Measurements from ENCODE around the gene KPNA3. TPM values are rescaled to one million over a fixed set of nuclear protein-coding genes. Genes with fewer than 3 reads are reported as not detected.

KPNA3 gene
- polyA plus RNA-seq, 1 donor: 31.3 TPM

DNA sequence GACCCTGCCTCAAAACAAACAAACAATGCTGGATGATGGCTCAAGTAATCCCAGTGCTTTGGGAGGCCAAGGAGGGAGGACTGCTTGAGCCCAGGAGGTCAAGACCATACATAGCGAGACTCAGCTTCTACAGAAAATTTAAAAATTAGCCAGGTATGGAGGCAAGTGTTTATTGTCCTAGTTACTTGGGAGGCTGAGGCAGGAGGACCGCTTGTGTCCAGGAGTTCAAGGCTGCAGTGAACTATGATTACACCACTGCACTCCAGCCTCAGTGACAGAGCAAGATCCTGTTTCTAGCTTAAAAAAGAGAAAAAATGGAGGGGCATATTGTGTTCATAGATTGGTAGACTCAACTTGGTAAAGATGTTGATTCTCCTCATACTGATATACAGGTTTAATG, 36.2 kb downstream of the KPNA3 start:
- DNase-seq: no peak
- H3K4me1 ChIP-seq (ENCODE audit: control insufficient read depth, insufficient read depth, low read length): no peaks in the 10 kb centered on the region
- H3K4me3 ChIP-seq (ENCODE audit: low read length): no peak overlapping the region
- H3K27me3 ChIP-seq (ENCODE audit: control insufficient read depth, insufficient read depth, low read length): no peaks in the 10 kb centered on the region
- no peak overlapping the region for H3K27ac ChIP-seq (ENCODE audit: low read length)
- peaks cover 4% of the 10 kb centered on the region for H3K36me3 ChIP-seq (ENCODE audit: control insufficient read depth, insufficient read depth, low read length)
- WGBS (ENCODE audit: insufficient coverage, low lambda C conversion rate): no CpG with 5 or more reads among the region's 2 CpGs
- peaks cover 6% of the 10 kb centered on the region for H3K9me3 ChIP-seq (ENCODE audit: control insufficient read depth, low read depth, low read length)

DNA sequence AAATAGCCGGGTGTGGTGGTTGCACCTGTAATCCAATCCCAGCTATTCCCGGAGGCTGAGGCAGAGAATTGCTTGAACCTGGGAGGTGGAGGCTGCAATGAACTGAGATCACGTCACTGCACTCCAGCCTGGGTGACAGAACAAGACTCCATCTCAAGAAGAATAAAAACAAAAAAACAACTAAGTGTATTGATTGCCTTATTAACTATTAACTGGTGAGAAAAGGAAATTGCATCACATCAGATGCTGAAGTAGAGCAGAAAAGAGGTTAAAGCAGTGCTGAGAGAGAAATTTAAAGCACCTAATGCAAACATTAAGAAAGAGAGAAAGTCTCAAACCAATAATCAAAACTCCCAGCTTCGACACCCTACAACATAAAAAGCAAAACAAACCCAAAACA, 38.3 kb downstream of the KPNA3 start:
- no peaks in the 10 kb centered on the region for H3K36me3 ChIP-seq (ENCODE audit: control insufficient read depth, insufficient read depth, low read length)
- H3K4me1 ChIP-seq (ENCODE audit: control insufficient read depth, insufficient read depth, low read length): no peaks in the 10 kb centered on the region
- H3K9me3 ChIP-seq (ENCODE audit: control insufficient read depth, low read depth, low read length): no peaks in the 10 kb centered on the region
- no peak overlapping the region for H3K4me3 ChIP-seq (ENCODE audit: low read length)
- no peaks in the 10 kb centered on the region for H3K27me3 ChIP-seq (ENCODE audit: control insufficient read depth, insufficient read depth, low read length)
- H3K27ac ChIP-seq (ENCODE audit: low read length): no peak overlapping the region
- DNase-seq: no peak
- WGBS (ENCODE audit: insufficient coverage, low lambda C conversion rate): 100% methylated on average over 1 of the region's 4 CpGs

- Histone ChIP-seq H3K4me3 (ENCODE audit: low read length) (no peak overlapping the region), H3K27me3 (ENCODE audit: control insufficient read depth, insufficient read depth, low read length) (no peaks in the 10 kb centered on the region), H3K9me3 (ENCODE audit: control insufficient read depth, low read depth, low read length) (no peaks in the 10 kb centered on the region), H3K27ac (ENCODE audit: low read length) (no peak overlapping the region), H3K36me3 (ENCODE audit: control insufficient read depth, insufficient read depth, low read length) (peaks cover 7% of the 10 kb centered on the region), H3K4me1 (ENCODE audit: control insufficient read depth, insufficient read depth, low read length) (no peaks in the 10 kb centered on the region)
- no peak for DNase-seq
- WGBS (ENCODE audit: insufficient coverage, low lambda C conversion rate): no CpG with 5 or more reads among the region's 2 CpGs
These were observed 42.6 kb downstream of the KPNA3 start for GRCh38 chr13:49749848-49750247.

DNA sequence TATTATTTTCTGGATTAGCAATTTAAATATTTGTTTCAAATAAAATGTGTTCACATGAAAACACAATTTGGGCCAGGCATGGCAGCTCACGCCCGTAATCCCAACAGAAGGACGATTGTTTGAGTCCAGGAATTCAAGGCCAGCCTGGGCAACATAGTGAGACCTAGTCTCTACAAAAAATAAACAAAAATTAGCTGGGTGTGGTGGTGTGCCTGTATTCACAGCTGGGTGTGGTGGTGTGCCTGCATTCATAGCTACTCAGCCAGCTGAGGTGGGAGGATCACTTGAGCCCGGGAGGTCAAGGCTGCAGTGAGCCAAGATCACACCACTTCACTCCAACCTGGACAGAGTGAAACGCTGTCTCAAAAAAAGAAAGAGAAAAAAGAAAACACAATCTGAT, 46.4 kb downstream of the KPNA3 start:
- no peaks in the 10 kb centered on the region for H3K9me3 ChIP-seq (ENCODE audit: control insufficient read depth, low read depth, low read length)
- no peaks in the 10 kb centered on the region for H3K4me1 ChIP-seq (ENCODE audit: control insufficient read depth, insufficient read depth, low read length)
- peaks cover 8% of the 10 kb centered on the region for H3K36me3 ChIP-seq (ENCODE audit: control insufficient read depth, insufficient read depth, low read length)
- H3K4me3 ChIP-seq (ENCODE audit: low read length): no peak overlapping the region
- no peak for DNase-seq
- H3K27ac ChIP-seq (ENCODE audit: low read length): no peak overlapping the region
- no peaks in the 10 kb centered on the region for H3K27me3 ChIP-seq (ENCODE audit: control insufficient read depth, insufficient read depth, low read length)
- WGBS (ENCODE audit: insufficient coverage, low lambda C conversion rate): 100% methylated on average over 1 of the region's 5 CpGs

DNA sequence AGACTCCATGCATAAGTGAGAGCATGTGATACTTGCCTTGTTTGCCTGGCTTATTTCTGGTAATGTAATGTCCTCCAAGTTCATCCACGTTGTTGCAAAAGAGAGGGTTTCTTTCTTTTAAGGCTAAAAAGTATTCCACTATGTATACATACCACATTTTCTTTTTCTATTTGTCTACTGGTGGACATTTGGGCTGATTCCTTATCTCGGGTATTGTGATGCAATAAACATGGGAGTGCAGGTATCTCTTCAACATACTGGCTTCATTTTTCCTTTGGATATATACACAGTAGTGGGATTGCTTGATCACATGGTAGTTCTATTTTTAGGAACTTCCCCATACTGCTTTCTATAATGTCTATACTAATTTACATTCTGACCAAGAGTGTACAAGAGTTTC, 51.6 kb downstream of the KPNA3 start:
- no peak overlapping the region for H3K4me3 ChIP-seq (ENCODE audit: low read length)
- H3K36me3 ChIP-seq (ENCODE audit: control insufficient read depth, insufficient read depth, low read length): peaks cover 8% of the 10 kb centered on the region
- no peak for DNase-seq
- WGBS (ENCODE audit: insufficient coverage, low lambda C conversion rate): no CpG with 5 or more reads among the region's 2 CpGs
- H3K4me1 ChIP-seq (ENCODE audit: control insufficient read depth, insufficient read depth, low read length): no peaks in the 10 kb centered on the region
- no peaks in the 10 kb centered on the region for H3K27me3 ChIP-seq (ENCODE audit: control insufficient read depth, insufficient read depth, low read length)
- no peak overlapping the region for H3K27ac ChIP-seq (ENCODE audit: low read length)
- no peaks in the 10 kb centered on the region for H3K9me3 ChIP-seq (ENCODE audit: control insufficient read depth, low read depth, low read length)

DNA sequence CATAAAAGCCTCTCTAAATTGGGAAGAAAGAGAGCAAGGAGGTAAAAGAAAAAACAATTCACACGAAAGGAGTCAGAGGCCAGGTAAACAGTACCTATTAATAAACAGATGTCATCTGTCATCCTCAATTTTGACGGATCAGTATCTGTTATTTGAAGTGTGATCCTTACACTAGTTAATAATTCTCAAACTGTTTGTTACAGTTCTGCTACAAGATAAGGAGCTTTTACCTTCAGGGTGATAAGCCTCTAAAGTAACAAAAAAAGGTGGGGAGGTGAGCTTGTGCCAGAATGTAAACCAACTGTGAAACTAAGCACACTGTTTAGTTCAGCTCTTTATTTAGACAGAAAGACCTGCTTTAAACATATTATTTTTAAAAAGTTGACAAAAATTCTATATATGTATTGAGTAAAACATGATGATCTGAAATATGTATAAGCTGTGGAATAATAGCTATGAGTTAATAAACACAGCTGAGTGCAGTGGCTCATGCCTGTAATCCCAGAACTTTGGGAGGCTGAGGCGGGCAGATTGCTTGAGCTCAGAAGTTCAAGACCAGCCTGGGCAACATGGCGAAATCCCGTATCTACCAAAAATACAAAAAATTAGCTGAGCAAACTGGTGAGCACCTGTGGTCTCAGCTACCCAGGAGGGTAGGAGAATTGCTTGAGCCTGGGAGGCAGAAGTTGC, 52.8 kb downstream of the KPNA3 start:
- H3K36me3 ChIP-seq (ENCODE audit: control insufficient read depth, insufficient read depth, low read length): no peaks in the 10 kb centered on the region
- 20% methylated on average over 1 of the region's 5 CpGs for WGBS (ENCODE audit: insufficient coverage, low lambda C conversion rate)
- H3K4me1 ChIP-seq (ENCODE audit: control insufficient read depth, insufficient read depth, low read length): no peaks in the 10 kb centered on the region
- H3K4me3 ChIP-seq (ENCODE audit: low read length): no peak overlapping the region
- DNase-seq: peak in 1 of 2 donors; percentile 21
- H3K27me3 ChIP-seq (ENCODE audit: control insufficient read depth, insufficient read depth, low read length): no peaks in the 10 kb centered on the region
- no peak overlapping the region for H3K27ac ChIP-seq (ENCODE audit: low read length)
- H3K9me3 ChIP-seq (ENCODE audit: control insufficient read depth, low read depth, low read length): no peaks in the 10 kb centered on the region

DNA sequence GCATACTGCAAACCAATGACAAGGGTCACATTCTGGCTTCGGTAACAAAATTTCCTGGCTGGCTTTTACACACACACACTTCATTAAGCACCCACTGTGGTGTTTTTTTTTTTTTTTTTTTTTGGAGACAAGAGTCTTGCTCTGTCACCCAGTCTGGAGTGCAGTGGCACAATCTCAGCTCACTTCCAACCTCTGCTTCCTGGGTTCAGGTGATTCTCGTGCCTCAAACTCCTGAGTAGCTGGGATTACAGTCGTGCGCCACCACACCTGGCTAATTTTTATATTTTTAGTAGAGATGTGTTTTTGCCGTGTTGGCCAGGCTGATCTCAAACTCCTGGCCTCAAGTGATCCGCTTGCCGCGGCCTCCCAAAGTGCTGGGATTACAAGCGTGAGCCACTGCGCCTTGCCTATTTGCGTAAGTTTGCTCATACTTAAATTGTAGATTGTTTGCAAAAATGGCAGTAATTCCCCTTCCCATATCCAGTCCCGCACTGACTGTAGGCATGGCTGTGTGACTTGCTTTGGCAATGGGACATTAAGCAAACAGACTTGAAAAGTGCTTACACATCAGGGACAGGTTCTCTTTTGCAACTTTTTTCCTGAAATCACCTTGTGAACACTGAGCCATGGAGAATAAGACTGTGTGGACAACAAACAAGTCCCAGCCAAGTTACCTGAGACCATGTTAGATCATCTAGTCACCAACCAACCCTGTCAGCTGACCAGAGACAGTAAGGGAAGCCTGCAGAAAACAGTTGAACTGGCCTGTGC, 59.1 kb downstream of the KPNA3 start:
- H3K27me3 ChIP-seq (ENCODE audit: control insufficient read depth, insufficient read depth, low read length): no peaks in the 10 kb centered on the region
- H3K36me3 ChIP-seq (ENCODE audit: control insufficient read depth, insufficient read depth, low read length): peaks cover 14% of the 10 kb centered on the region
- H3K9me3 ChIP-seq (ENCODE audit: control insufficient read depth, low read depth, low read length): no peaks in the 10 kb centered on the region
- WGBS (ENCODE audit: insufficient coverage, low lambda C conversion rate): no CpG with 5 or more reads among the region's 12 CpGs
- no peak overlapping the region for H3K4me3 ChIP-seq (ENCODE audit: low read length)
- H3K4me1 ChIP-seq (ENCODE audit: control insufficient read depth, insufficient read depth, low read length): no peaks in the 10 kb centered on the region
- DNase-seq: no peak
- no peak overlapping the region for H3K27ac ChIP-seq (ENCODE audit: low read length)

DNA sequence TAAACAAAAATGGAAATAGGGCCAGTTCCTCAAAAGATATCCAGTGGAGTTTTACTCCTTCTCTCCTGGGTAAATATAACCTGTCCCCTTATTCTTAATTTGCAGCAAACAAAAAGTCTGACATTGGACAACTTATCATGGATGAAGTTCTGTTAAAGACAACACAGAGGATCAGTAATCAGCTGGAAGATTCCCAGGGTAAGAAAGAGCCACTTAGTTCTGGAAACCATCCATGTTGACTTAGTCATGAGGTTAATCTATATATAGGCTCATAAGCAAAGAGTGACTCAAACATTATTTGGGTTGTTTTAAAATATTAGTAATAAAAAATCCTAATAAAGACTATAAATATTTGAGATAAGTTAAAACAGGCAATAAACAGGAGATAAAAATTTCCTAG, 60.7 kb downstream of the KPNA3 start:
- no peaks in the 10 kb centered on the region for H3K27me3 ChIP-seq (ENCODE audit: control insufficient read depth, insufficient read depth, low read length)
- no peak overlapping the region for H3K27ac ChIP-seq (ENCODE audit: low read length)
- no peak for DNase-seq
- no peaks in the 10 kb centered on the region for H3K4me1 ChIP-seq (ENCODE audit: control insufficient read depth, insufficient read depth, low read length)
- H3K9me3 ChIP-seq (ENCODE audit: control insufficient read depth, low read depth, low read length): no peaks in the 10 kb centered on the region
- H3K4me3 ChIP-seq (ENCODE audit: low read length): no peak overlapping the region
- peaks cover 14% of the 10 kb centered on the region for H3K36me3 ChIP-seq (ENCODE audit: control insufficient read depth, insufficient read depth, low read length)

DNA sequence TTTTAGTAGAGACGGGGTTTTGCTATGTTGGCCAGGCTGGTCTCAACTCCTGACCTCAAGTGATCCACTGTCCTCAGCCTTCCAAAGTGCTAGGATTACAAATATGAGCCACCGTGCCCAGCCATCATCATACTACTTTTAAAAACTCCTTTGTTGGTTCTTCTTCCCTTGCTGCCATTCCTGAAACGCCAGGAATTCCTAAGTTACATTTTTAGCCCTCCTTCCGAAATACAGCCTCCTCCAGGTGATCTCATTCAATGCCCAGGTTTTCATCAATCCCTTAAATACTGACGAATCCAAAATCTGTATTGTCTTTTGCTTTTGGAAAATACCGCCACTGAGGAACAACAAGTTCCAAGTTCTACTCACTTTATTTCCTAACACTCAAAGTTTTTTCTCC, 75.9 kb downstream of the KPNA3 start:
- peaks cover 5% of the 10 kb centered on the region for H3K9me3 ChIP-seq (ENCODE audit: control insufficient read depth, low read depth, low read length)
- H3K4me1 ChIP-seq (ENCODE audit: control insufficient read depth, insufficient read depth, low read length): no peaks in the 10 kb centered on the region
- DNase-seq: no peak
- H3K27me3 ChIP-seq (ENCODE audit: control insufficient read depth, insufficient read depth, low read length): no peaks in the 10 kb centered on the region
- WGBS (ENCODE audit: insufficient coverage, low lambda C conversion rate): no CpG with 5 or more reads among the region's 6 CpGs
- H3K4me3 ChIP-seq (ENCODE audit: low read length): no peak overlapping the region
- peaks cover 23% of the 10 kb centered on the region for H3K36me3 ChIP-seq (ENCODE audit: control insufficient read depth, insufficient read depth, low read length)
- no peak overlapping the region for H3K27ac ChIP-seq (ENCODE audit: low read length)

DNA sequence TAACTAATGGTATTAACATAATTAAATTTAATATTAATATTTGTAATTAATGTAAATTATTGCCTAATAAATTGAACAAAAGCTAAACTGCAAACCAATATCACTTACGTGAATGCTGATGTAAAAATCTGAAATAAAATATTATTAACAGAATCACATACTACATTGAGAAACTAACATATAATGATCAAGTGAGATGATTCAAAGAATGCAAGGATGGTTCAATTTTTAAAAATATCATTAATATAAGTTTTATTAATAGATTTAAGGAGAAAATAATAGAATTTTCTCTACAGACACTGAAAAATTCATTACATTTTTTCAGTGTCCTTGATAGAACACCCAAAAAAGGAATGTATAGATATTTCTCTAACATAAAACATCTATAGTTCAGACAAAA, 77.7 kb downstream of the KPNA3 start:
- WGBS (ENCODE audit: insufficient coverage, low lambda C conversion rate): no CpG with 5 or more reads among the region's 1 CpG
- Histone ChIP-seq H3K36me3 (ENCODE audit: control insufficient read depth, insufficient read depth, low read length) (peaks cover 25% of the 10 kb centered on the region), H3K27me3 (ENCODE audit: control insufficient read depth, insufficient read depth, low read length) (no peaks in the 10 kb centered on the region), H3K9me3 (ENCODE audit: control insufficient read depth, low read depth, low read length) (peaks cover 5% of the 10 kb centered on the region), H3K4me1 (ENCODE audit: control insufficient read depth, insufficient read depth, low read length) (no peaks in the 10 kb centered on the region), H3K27ac (ENCODE audit: low read length) (no peak overlapping the region), H3K4me3 (ENCODE audit: low read length) (no peak overlapping the region)
- DNase-seq: no peak
